WI38 (cell line): Measurements from ENCODE around the gene KCNK16.

ENCODE experiments used
- H3K4me3 ChIP-seq: 2 replicates; pipeline ENCODE4 v1.5.1; 2011; ENCODE audit warnings: low read depth, mild to moderate bottlenecking, control low read depth, low read length
- CTCF ChIP-seq: IDR thresholded peaks from 2 replicates; pipeline ENCODE4 v1.5.1; 2012; ENCODE audit warnings: low read depth, mild to moderate bottlenecking, control low read depth, low read length

The KCNK16 gene

DNA sequence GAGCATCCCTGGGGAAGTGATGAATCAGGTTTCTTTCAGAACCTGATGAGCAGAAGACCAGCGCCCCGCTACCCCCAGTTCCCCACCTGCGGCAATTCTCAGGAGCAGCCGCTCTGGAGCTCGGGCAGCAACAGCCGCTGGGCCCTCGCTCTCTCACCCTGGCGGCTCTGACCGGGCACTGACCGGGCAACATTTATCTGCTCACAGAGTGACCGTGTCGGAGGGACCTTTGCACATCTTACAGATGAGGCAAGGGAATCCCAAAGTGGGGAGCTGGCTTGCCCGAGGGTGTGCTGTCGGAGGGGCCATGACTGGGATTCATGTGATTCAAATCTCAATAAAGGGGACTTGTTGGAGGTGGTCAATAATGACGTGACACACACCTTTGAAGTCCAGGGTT lies 26.2 kb upstream of the KCNK16 start:
- TF ChIP-seq CTCF, result no peak
- no peak overlapping the region for H3K4me3 ChIP-seq

DNA sequence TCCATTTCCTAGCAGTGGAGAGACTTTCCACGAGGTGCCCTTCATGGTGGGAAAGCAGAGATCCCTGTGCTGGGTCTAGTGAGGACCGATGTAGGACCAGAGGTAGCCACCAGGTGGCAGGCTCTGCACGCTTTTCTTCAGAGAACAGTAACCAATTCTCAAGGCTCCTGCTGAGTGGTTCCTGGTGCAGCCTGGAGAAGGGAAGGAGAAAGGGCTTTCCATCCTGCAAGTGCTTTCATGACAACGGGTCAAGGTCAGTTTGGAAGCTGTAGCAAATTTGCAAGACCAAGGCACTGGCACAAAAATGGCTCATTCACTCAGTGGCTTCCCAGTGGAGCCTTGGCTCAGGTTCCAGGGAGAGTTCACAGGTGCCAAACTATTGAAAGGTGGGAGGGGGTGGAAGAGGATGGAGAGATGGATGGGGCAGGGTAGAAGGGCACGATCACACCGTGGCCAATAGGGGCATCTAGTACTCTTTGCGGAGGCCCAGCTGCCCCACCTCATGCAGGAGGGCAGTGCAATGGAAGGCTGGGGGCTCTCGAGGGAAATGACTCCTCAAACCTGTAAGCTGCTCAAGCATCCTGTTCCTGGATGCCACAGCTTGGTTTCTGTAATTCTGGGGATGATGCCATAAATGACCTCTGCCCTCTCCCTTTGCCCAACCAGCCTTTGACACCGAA lies 25.5 kb upstream of the KCNK16 start:
- peak; percentile 87 for TF ChIP-seq CTCF
- no peak overlapping the region for H3K4me3 ChIP-seq

- no peak overlapping the region for H3K4me3 ChIP-seq
- no peak for TF ChIP-seq CTCF
These were observed 24.7 kb upstream of the KCNK16 start for GRCh38 chr6:39347206-39347605.

GRCh38 chr6:39344821-39345280 lies 22.3 kb upstream of the KCNK16 start:
- no peak overlapping the region for H3K4me3 ChIP-seq
- no peak for TF ChIP-seq CTCF

DNA sequence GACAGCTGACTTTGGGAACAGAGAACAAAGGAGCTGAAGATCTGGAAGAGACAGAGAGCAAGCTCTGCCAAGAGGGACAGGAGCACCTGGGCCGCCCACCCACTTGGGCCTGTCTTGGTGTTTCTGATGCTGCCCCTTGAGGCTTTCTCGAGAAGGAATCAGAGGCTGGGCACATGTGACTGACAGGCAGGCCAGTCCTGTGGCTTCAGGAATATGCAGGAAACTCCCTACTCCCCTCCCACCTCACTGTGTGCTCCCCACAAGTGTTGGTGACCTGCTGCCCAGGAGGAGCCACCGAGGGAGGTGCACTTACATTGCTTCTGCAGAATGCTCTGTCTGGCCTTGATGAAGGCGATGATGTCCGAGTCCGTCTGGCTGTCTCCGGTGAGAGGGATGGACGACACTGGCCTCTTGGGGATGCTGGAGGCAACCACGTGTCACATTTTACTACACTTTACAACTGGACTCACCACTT lies 20.9 kb upstream of the KCNK16 start:
- no peak for TF ChIP-seq CTCF
- no peak overlapping the region for H3K4me3 ChIP-seq

GRCh38 chr6:39342692-39343395 lies 20.3 kb upstream of the KCNK16 start:
- H3K4me3 ChIP-seq, result no peak overlapping the region
- no peak for TF ChIP-seq CTCF

DNA sequence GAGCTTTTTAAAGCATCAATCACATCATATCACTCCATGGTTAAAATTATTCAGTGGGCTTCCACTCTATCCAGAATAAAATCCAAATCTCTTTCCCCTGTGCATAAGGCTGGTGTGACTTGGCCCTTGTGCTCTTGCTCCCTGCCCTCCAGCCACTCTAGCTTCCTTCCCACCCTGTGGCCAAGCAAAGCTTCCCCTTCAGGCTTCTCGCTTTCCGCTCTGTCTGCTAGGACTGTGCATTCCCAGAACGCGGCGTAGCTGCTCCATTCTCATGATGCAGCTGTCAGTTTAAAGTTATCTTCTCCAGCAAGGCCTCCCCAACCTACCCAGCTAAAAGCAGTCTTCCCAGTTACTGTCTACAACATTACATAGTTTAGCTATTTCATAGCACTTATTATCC lies 19.4 kb upstream of the KCNK16 start:
- no peak for TF ChIP-seq CTCF
- no peak overlapping the region for H3K4me3 ChIP-seq
